GM20000 (cell line): ENCODE data around the gene SYT17.

Experiments
- DNase-seq: peaks from one replicate; pipeline ENCODE4 v3.0.0; 2012; ENCODE audit warnings: low spot score
- CTCF ChIP-seq: IDR thresholded peaks from 2 replicates; pipeline ENCODE4 v1.5.1; 2012; ENCODE audit warnings: mild to moderate bottlenecking, control low read depth; ENCODE audit errors: extremely low read depth, missing control alignments

The SYT17 gene

GRCh38 chr16:19297454-19297853, 129.4 kb downstream of the SYT17 start:
- no peak for TF ChIP-seq CTCF
- no peak for DNase-seq

GRCh38 chr16:19299565-19299964, 131.5 kb downstream of the SYT17 start:
- DNase-seq, result no peak
- TF ChIP-seq CTCF, result no peak

GRCh38 chr16:19301931-19302330, 133.9 kb downstream of the SYT17 start:
- no peak for DNase-seq
- no peak for TF ChIP-seq CTCF

GRCh38 chr16:19304750-19305149, 136.7 kb downstream of the SYT17 start:
- DNase-seq, result no peak
- TF ChIP-seq CTCF, result no peak

GRCh38 chr16:19305443-19305842, 137.4 kb downstream of the SYT17 start:
- no peak for DNase-seq
- TF ChIP-seq CTCF, result no peak

- no peak for DNase-seq
- no peak for TF ChIP-seq CTCF
Measured at GRCh38 chr16:19307587-19308241, 139.7 kb downstream of the SYT17 start.

GRCh38 chr16:19308392-19308791, 140.4 kb downstream of the SYT17 start:
- TF ChIP-seq CTCF, result no peak
- no peak for DNase-seq
